UCSD-AML1 (cell line): ENCODE measurements around the gene CELSR1.
"Not testable (repeated sequence)": the region's sequence is repeated elsewhere in the genome, so short reads cannot be mapped to it uniquely, and the experiment has no call there.

Source experiments
- DNase-seq: peaks from one replicate; lab custom pipeline; 2025; ENCODE audit not compliant: unreplicated experiment; lab: John Stamatoyannopoulos, UW

Gene CELSR1

GRCh38 chr22:46483353-46483752, 54.1 kb downstream of the CELSR1 start:
- no peak for DNase-seq

GRCh38 chr22:46482056-46482675, 55.3 kb downstream of the CELSR1 start:
- DNase-seq = no peak

- no peak for DNase-seq
These were observed 56.0 kb downstream of the CELSR1 start for GRCh38 chr22:46481386-46481785.

GRCh38 chr22:46480396-46480795, 57.0 kb downstream of the CELSR1 start:
- no peak for DNase-seq

- DNase-seq = no peak
These were observed 58.4 kb downstream of the CELSR1 start for GRCh38 chr22:46479046-46479445.

GRCh38 chr22:46478083-46478551, 59.3 kb downstream of the CELSR1 start:
- DNase-seq = no peak

- DNase-seq = peak; percentile 23
These were observed 60.9 kb downstream of the CELSR1 start for GRCh38 chr22:46476547-46476941.

GRCh38 chr22:46473896-46474557, 63.4 kb downstream of the CELSR1 start:
- no peak for DNase-seq

- DNase-seq = no peak
These were observed 64.2 kb downstream of the CELSR1 start for GRCh38 chr22:46473021-46473779.

- no peak for DNase-seq
These were observed 64.8 kb downstream of the CELSR1 start for GRCh38 chr22:46472722-46473016.

GRCh38 chr22:46471901-46472721, 65.3 kb downstream of the CELSR1 start:
- no peak for DNase-seq

- not testable (repeated sequence) for DNase-seq
These were observed 66.1 kb downstream of the CELSR1 start for GRCh38 chr22:46471330-46471729.

GRCh38 chr22:46469711-46470110, 67.7 kb downstream of the CELSR1 start:
- DNase-seq = no peak

- no peak for DNase-seq
These were observed 70.4 kb downstream of the CELSR1 start for GRCh38 chr22:46467006-46467405.

- no peak for DNase-seq
These were observed 71.2 kb downstream of the CELSR1 start for GRCh38 chr22:46466255-46466676.

GRCh38 chr22:46465793-46466192, 71.6 kb downstream of the CELSR1 start:
- DNase-seq = no peak

- DNase-seq = no peak
These were observed 72.1 kb downstream of the CELSR1 start for GRCh38 chr22:46465345-46465720.

- no peak for DNase-seq
These were observed 72.6 kb downstream of the CELSR1 start for GRCh38 chr22:46464701-46465344.

- DNase-seq = no peak
These were observed 73.1 kb downstream of the CELSR1 start for GRCh38 chr22:46464296-46464695.

GRCh38 chr22:46463435-46464227, 73.8 kb downstream of the CELSR1 start:
- DNase-seq = no peak
